Kidney epithelial cell (primary cell): Measurements from ENCODE around the gene SYNPR. TPM values are rescaled to one million over a fixed set of nuclear protein-coding genes. Genes with fewer than 3 reads are reported as not detected.

Source experiments
- DNase-seq: peaks from one replicate; pipeline ENCODE4 v3.0.0-alpha.2; 2010; ENCODE audit warnings: low read depth
- H3K27me3 ChIP-seq: 2 replicates; pipeline ENCODE4 v1.6.0; 2011; ENCODE audit warnings: low read length; ENCODE audit not compliant: control insufficient read depth, insufficient read depth
- H3K36me3 ChIP-seq: 2 replicates; pipeline ENCODE4 v1.5.1; 2011; ENCODE audit warnings: low read length; ENCODE audit not compliant: control insufficient read depth, insufficient read depth
- H3K4me3 ChIP-seq: 2 replicates; pipeline ENCODE4 v1.5.1; 2011; ENCODE audit warnings: low read depth, mild to moderate bottlenecking, control low read depth, low read length
- CTCF ChIP-seq: IDR thresholded peaks from 2 replicates; pipeline ENCODE4 v1.5.1; 2011; ENCODE audit warnings: mild to moderate bottlenecking, moderate library complexity, low read length, control low read depth, inconsistent platforms; ENCODE audit not compliant: insufficient read depth, poor library complexity, severe bottlenecking
- total RNA-seq: library from RNA; depleted of rRNA; stranded (reverse); fragments of >200 nt; gene quantifications from 2 replicates; pipeline ENCODE4 v1.2.3, GENCODE V29; 2015

SYNPR gene
- total RNA-seq, 1 donor from 2014 or later = not detected

- Histone ChIP-seq H3K36me3 (no peaks in the 10 kb centered on the region), H3K27me3 (no peaks in the 10 kb centered on the region)
- no peak for DNase-seq
These were observed 55.7 kb downstream of the SYNPR start for GRCh38 chr3:63333815-63334214.

GRCh38 chr3:63338351-63338750 lies 60.2 kb downstream of the SYNPR start:
- TF ChIP-seq CTCF = no peak
- Histone ChIP-seq H3K4me3 (no peak overlapping the region), H3K36me3 (no peaks in the 10 kb centered on the region), H3K27me3 (no peaks in the 10 kb centered on the region)
- no peak for DNase-seq

More at GRCh38 chr3:63333815-63334214, 55.7 kb downstream of the SYNPR start:
- peak; percentile 11 for TF ChIP-seq CTCF
- no peak overlapping the region for H3K4me3 ChIP-seq

DNA sequence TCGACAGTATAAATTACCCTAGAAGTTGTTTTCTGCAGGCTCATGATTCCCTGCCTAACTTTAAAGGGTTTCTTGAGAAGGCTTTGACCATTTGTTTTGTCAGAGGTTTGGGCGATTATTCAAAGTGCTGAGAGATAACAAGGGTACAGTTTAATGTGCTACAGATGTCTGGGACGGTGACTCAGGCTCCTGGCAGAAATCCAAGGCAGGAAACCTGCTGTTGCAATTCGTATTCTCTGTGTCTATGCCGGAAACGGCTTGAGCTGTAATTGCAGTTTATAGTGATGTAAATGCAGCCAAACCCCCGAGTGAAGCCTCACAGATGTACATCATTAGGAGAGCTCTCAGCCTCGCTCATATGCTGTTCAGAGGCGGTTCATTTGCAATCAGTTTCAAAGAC lies 65.6 kb downstream of the SYNPR start:
- Histone ChIP-seq H3K4me3 (no peak overlapping the region), H3K36me3 (no peaks in the 10 kb centered on the region), H3K27me3 (no peaks in the 10 kb centered on the region)
- TF ChIP-seq CTCF = no peak
- peak; percentile 85 for DNase-seq

- no peak for TF ChIP-seq CTCF
- H3K36me3 ChIP-seq = no peaks in the 10 kb centered on the region
- no peak for DNase-seq
These were observed 66.6 kb downstream of the SYNPR start for GRCh38 chr3:63344661-63345060.

GRCh38 chr3:63349583-63350573 lies 71.8 kb downstream of the SYNPR start:
- Histone ChIP-seq H3K27me3 (no peaks in the 10 kb centered on the region), H3K4me3 (no peak overlapping the region), H3K36me3 (no peaks in the 10 kb centered on the region)
- peak; percentile 87 for TF ChIP-seq CTCF
- DNase-seq = no peak

More at GRCh38 chr3:63344661-63345060, 66.6 kb downstream of the SYNPR start:
- Histone ChIP-seq H3K27me3 (no peaks in the 10 kb centered on the region), H3K4me3 (no peak overlapping the region)
